ENCODE measurements around the gene TUG1. TPM values are rescaled to one million over a fixed set of nuclear protein-coding genes. Genes with fewer than 3 reads are reported as not detected.
A peak's percentile ranks its signal among the peaks of the same experiment; 100 is the strongest.

Gene TUG1
- total and polyA plus RNA-seq, 4 donors = 11.3 to 32.9 (median 18.2) TPM

DNA sequence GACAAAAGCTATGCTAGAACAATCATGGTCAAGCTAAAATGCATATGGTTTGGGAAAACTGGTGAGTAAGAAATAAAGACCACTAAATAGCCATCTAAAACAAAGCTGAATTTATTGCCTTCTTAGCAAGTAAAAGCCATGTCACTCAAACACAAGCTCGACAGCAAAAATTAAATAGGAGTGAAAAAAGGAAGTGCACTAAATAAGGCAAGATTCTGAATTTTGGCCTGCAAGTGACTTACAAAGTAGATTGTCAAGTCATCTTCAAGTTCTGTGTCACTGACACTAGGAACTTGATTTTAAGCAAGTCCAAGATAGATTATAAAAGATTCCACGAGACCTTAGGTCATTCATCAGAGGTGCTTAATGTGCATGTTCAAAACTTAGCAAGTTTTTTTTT, 27.4 kb downstream of the TUG1 start:
- Histone ChIP-seq H3K36me3 (ENCODE audit: control insufficient read depth in 4 of 4, insufficient read depth in 3 of 4, low read depth in 1 of 4, low read length in 3 of 4) (no peaks in the 10 kb centered on the region), H3K27me3 (ENCODE audit: control insufficient read depth in 4 of 4, insufficient read depth in 4 of 4, low read length in 3 of 4) (no peaks in the 10 kb centered on the region), H3K9me3 (ENCODE audit: control insufficient read depth in 4 of 4, low read length in 3 of 4) (no peaks in the 10 kb centered on the region), H3K4me1 (ENCODE audit: control insufficient read depth in 4 of 4, insufficient read depth in 4 of 4, low read length in 3 of 4) (peaks cover 0 to 5% (median 2%) of the 10 kb centered on the region in 4 donors), H3K9ac (ENCODE audit: low read depth in 1 of 2, low read length in 2 of 2) (no peak overlapping the region), H3K27ac (ENCODE audit: low read depth in 1 of 2, low read length in 2 of 2) (no peak overlapping the region), H3K4me3 (ENCODE audit: low read depth in 1 of 3, low read length in 3 of 3) (no peak overlapping the region)
- TF ChIP-seq, protein P1, sequence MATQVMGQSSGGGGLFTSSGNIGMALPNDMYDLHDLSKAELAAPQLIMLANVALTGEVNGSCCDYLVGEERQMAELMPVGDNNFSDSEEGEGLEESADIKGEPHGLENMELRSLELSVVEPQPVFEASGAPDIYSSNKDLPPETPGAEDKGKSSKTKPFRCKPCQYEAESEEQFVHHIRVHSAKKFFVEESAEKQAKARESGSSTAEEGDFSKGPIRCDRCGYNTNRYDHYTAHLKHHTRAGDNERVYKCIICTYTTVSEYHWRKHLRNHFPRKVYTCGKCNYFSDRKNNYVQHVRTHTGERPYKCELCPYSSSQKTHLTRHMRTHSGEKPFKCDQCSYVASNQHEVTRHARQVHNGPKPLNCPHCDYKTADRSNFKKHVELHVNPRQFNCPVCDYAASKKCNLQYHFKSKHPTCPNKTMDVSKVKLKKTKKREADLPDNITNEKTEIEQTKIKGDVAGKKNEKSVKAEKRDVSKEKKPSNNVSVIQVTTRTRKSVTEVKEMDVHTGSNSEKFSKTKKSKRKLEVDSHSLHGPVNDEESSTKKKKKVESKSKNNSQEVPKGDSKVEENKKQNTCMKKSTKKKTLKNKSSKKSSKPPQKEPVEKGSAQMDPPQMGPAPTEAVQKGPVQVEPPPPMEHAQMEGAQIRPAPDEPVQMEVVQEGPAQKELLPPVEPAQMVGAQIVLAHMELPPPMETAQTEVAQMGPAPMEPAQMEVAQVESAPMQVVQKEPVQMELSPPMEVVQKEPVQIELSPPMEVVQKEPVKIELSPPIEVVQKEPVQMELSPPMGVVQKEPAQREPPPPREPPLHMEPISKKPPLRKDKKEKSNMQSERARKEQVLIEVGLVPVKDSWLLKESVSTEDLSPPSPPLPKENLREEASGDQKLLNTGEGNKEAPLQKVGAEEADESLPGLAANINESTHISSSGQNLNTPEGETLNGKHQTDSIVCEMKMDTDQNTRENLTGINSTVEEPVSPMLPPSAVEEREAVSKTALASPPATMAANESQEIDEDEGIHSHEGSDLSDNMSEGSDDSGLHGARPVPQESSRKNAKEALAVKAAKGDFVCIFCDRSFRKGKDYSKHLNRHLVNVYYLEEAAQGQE (IDR thresholded peaks at IDR 0.05) = no peak
- TF ChIP-seq HNF4A (conservative IDR thresholded peaks at IDR 0.05) = no peak
- TF ChIP-seq, protein P2, sequence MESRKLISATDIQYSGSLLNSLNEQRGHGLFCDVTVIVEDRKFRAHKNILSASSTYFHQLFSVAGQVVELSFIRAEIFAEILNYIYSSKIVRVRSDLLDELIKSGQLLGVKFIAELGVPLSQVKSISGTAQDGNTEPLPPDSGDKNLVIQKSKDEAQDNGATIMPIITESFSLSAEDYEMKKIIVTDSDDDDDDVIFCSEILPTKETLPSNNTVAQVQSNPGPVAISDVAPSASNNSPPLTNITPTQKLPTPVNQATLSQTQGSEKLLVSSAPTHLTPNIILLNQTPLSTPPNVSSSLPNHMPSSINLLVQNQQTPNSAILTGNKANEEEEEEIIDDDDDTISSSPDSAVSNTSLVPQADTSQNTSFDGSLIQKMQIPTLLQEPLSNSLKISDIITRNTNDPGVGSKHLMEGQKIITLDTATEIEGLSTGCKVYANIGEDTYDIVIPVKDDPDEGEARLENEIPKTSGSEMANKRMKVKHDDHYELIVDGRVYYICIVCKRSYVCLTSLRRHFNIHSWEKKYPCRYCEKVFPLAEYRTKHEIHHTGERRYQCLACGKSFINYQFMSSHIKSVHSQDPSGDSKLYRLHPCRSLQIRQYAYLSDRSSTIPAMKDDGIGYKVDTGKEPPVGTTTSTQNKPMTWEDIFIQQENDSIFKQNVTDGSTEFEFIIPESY (IDR thresholded peaks at IDR 0.05) = no peak
- TF ChIP-seq FOXA2 (IDR thresholded peaks at IDR 0.05) = no peak
- no peak for DNase-seq (ENCODE audit: low spot score)
- 39% methylated on average over 2 of the region's 2 CpGs for WGBS

DNA sequence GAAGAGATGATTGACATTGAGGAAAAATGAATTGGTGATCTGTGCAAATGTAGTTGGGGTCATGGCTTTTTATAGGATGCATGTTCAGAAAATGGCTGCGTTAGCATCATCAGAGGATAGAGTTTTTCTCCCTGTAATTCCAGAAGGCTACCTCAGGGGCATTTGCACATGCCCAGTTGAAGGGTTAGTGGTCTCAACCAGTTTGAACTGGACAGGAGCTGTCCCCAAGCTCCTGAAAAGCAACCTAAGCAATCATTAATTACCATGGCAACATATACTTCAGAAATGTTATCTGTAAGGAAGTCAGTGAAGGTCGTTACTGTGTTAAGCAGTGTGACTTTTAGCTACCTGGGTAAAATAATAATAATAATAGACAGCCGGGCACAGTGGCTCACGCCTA, 29.3 kb downstream of the TUG1 start:
- H3K27ac ChIP-seq (ENCODE audit: low read depth in 1 of 2, low read length in 2 of 2) = no peak overlapping the region
- DNase-seq (ENCODE audit: low spot score) = no peak
- WGBS = 87% methylated on average over 4 of the region's 4 CpGs
- H3K27me3 ChIP-seq (ENCODE audit: control insufficient read depth in 4 of 4, insufficient read depth in 4 of 4, low read length in 3 of 4) = no peaks in the 10 kb centered on the region
- peaks cover 0 to 6% (median 3%) of the 10 kb centered on the region in 4 donors for H3K4me1 ChIP-seq (ENCODE audit: control insufficient read depth in 4 of 4, insufficient read depth in 4 of 4, low read length in 3 of 4)
- H3K4me3 ChIP-seq (ENCODE audit: low read depth in 1 of 3, low read length in 3 of 3) = no peak overlapping the region
- TF ChIP-seq, protein P2 (IDR thresholded peaks at IDR 0.05) = no peak
- no peak overlapping the region for H3K9ac ChIP-seq (ENCODE audit: low read depth in 1 of 2, low read length in 2 of 2)
- no peaks in the 10 kb centered on the region for H3K9me3 ChIP-seq (ENCODE audit: control insufficient read depth in 4 of 4, low read length in 3 of 4)
- H3K36me3 ChIP-seq (ENCODE audit: control insufficient read depth in 4 of 4, insufficient read depth in 3 of 4, low read depth in 1 of 4, low read length in 3 of 4) = no peaks in the 10 kb centered on the region

DNA sequence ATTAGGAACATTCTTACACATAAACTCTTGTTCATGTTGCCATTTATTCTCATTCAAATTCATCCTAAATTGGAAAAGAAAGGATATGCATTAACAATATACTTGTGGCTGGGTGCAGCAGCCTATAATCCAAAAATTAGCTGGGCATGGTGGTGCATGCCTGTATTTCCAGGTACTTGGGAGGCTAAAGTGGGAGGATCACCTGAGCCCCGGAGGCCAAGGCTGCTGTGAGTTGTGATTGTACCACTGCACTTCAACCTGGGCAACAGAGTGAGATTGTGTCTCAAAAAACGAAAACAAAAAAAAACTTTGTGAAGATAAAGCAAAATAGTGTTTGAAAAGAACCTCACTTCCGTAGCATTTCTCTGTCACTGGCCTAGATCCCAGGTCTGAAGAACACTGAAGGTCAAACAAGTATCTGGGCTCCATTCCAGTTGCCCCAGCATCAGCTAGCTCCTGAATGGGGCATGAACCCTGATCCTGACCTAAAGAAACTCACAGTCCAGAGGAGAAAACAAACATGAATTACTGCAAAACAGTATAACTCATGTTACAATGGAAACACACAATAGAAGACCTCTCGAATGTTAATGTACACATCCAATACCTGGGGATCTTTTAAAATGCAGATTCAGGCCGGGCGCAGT, 32.2 kb downstream of the TUG1 start:
- Histone ChIP-seq H3K9ac (ENCODE audit: low read depth in 1 of 2, low read length in 2 of 2) (no peak overlapping the region), H3K27ac (ENCODE audit: low read depth in 1 of 2, low read length in 2 of 2) (peak overlapping the region; percentile 54 to 66), H3K27me3 (ENCODE audit: control insufficient read depth in 4 of 4, insufficient read depth in 4 of 4, low read length in 3 of 4) (no peaks in the 10 kb centered on the region), H3K9me3 (ENCODE audit: control insufficient read depth in 4 of 4, low read length in 3 of 4) (peaks cover 0 to 4% (median 4%) of the 10 kb centered on the region in 4 donors), H3K36me3 (ENCODE audit: control insufficient read depth in 4 of 4, insufficient read depth in 3 of 4, low read depth in 1 of 4, low read length in 3 of 4) (no peaks in the 10 kb centered on the region), H3K4me3 (ENCODE audit: low read depth in 1 of 3, low read length in 3 of 3) (no peak overlapping the region), H3K4me1 (ENCODE audit: control insufficient read depth in 4 of 4, insufficient read depth in 4 of 4, low read length in 3 of 4) (peaks cover 0 to 6% (median 3%) of the 10 kb centered on the region in 4 donors)
- DNase-seq (ENCODE audit: low spot score) = no peak
- 50% methylated on average over 6 of the region's 6 CpGs for WGBS
- TF ChIP-seq, protein P3, sequence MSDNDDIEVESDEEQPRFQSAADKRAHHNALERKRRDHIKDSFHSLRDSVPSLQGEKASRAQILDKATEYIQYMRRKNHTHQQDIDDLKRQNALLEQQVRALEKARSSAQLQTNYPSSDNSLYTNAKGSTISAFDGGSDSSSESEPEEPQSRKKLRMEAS (IDR thresholded peaks at IDR 0.05) = peak; percentile 20
- TF ChIP-seq EGR1 (IDR thresholded peaks at IDR 0.05; ENCODE audit: low read depth in 2 of 2) = no peak
- TF ChIP-seq RXRA (IDR thresholded peaks at IDR 0.05) = peak; percentile 91 to 95
- TF ChIP-seq TAF1 (conservative IDR thresholded peaks at IDR 0.05) = no peak
- TF ChIP-seq GABPA (IDR thresholded peaks at IDR 0.05 in 1 of 2, conservative IDR thresholded peaks at IDR 0.05 in 1 of 2) = peak in 1 of 2 donors; percentile 14
- TF ChIP-seq FOXA2 (IDR thresholded peaks at IDR 0.05) = peak; percentile 30
- TF ChIP-seq HNF4G (IDR thresholded peaks at IDR 0.05) = peak; percentile 88
- TF ChIP-seq, protein P1 (IDR thresholded peaks at IDR 0.05) = peak; percentile 63
- peak; percentile 80 for TF ChIP-seq NR2F2 (IDR thresholded peaks at IDR 0.05)
- TF ChIP-seq HNF4A (conservative IDR thresholded peaks at IDR 0.05) = peak; percentile 95 to 97
- TF ChIP-seq, protein P2 (IDR thresholded peaks at IDR 0.05) = peak; percentile 60
